GM18870 (cell line): ENCODE results near the gene MRPL34.

Source experiments
- ATAC-seq: cut with Tn5 transposase; IDR thresholded peaks from one replicate; pipeline ENCODE4 v1.9.1; 2021; ENCODE audit warnings: moderate library complexity; ENCODE audit not compliant: unreplicated experiment

The MRPL34 gene

DNA sequence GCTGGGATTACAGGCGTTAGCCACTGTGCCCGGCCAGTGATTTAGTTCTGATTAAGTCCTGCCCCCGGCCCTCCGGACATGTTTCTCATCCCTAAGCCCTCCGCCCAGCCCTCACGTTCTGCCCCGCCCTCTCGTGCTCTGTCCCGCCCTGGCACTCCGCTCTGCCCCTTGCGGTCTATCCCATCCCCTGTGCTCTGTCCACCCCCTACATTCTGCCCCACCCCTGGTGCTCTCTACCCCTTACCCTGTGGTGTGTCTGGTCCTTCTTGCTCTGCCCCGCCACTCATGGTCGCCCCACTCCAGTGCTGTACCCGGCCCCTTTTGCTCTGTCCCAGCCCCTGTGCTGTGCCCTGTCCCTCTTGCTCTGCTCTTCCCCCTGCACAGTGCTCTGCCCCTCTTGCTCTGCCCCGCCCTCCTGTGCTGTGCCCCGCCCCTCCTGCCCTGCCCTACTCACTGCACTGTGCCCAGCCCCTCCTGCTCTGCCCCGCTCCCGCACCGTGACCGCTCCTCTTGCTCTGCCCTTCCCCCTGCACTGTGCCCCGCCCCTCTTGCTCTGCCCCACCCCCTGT, 34.7 kb downstream of the MRPL34 start:
- ATAC-seq = no peak

DNA sequence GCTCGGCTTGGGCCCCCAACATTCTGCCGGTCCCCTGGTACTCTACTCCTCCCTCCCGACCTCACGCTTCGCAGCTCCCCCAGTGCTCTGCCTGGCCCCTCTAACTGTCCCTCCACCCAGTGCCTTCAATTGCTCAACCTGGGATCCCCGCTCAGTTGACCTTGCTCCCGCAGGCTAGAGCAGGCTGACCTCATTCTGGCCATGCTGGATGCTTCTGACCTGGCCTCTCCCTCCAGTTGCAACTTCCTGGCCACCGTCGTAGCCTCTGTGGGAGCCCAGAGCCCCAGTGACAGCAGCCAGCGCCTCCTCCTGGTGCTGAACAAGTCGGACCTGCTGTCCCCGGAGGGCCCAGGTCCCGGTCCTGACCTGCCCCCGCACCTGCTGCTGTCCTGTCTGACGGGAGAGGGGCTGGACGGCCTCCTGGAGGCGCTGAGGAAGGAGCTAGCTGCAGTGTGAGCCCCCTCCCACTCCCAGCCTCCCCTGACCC, 35.2 kb downstream of the MRPL34 start:
- no peak for ATAC-seq

DNA sequence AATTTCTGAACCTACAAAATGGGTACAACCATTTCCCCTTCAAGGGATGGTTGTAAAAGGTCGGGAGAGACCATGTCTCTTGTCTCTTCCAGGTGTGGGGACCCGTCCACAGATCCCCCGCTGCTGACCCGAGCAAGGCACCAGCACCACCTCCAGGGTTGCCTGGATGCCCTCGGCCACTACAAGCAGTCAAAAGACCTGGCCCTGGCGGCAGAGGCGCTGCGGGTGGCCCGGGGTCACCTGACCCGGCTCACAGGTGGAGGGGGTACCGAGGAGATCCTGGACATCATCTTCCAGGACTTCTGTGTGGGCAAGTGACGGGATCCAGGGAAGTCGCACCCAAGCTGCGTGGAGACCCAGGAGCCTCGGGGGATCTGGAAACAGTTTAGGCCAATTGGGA, 35.7 kb downstream of the MRPL34 start:
- no peak for ATAC-seq

- no peak for ATAC-seq
Measured at GRCh38 chr19:17341845-17342244, 36.2 kb downstream of the MRPL34 start.

GRCh38 chr19:17346109-17346671, 40.5 kb downstream of the MRPL34 start:
- ATAC-seq = no peak

GRCh38 chr19:17347361-17347760, 41.7 kb downstream of the MRPL34 start:
- ATAC-seq = no peak

DNA sequence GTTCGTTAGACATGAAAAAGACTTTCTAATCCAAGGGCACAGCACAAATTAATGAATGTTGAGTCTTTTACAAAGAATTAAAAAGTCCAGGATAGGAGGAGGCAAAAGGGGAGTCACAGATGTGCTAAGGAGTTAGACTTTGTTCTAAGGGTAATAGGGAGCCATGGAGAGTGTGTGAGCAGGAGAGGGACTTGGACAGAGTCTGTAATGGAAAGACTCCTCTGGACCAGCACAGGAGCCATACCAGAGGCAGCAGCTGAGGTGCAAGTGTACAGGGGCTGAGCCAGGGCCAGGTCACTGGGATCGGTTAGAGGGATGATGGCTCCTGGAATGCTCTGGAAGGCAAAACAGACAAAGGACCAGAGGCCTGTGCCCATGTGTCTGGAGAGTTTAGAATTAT, 42.2 kb downstream of the MRPL34 start:
- no peak for ATAC-seq

DNA sequence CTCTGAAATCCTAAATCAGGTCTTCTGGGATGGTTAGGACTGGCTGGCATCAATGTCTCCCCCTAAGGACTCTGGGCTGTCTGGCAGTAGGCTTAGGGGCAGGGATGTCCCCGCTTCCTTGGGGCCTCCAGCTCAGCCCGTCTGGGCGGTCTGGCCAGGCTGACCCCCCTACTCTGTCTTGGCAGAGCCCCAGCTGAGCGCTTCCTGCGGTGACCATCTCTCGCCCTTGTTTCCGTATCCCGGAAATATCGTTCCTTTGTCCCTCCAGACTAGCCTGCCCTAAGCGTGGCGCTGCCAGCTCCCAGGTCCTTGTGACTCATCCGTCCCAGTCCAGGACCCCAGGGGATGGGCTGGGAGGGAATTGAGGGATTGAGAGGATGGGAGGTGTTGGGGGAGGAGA, 43.0 kb downstream of the MRPL34 start:
- no peak for ATAC-seq

- no peak for ATAC-seq
Measured at GRCh38 chr19:17351815-17352435, 46.3 kb downstream of the MRPL34 start.

DNA sequence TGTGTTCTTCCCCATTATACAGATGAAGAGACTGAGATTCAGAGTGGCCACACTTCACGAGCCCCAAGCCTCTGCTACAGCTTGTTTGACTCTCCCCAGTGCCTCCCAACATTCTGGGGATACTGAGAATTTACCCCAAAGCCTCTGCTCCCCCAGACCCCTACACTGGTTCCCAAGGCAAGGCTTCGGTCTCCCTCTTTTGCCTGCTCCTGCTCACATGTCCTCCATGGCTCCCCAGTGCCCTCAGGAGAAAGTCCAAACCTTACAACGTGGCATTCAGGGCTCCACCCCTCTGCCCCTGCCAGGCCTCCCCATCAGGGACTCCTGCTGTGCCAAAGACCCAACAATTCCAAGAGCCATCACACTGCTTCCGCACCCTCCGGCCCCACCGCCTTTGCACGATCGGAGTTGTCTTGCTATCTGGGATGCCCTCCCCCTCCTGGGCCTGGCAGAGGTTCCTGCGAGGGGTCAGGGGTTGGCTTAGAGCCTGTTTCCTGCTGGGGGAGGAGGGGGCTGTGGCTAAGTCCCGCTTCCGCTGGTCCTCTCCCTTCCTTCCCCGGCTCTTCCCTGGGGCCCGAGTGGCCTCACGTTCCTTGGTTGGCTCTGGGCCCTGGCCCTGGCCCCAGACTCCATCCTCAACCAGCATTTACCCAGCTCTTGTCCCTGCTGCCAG, 47.1 kb downstream of the MRPL34 start:
- no peak for ATAC-seq

- no peak for ATAC-seq
Measured at GRCh38 chr19:17353386-17353785, 47.7 kb downstream of the MRPL34 start.
